ENCODE data around the gene PAFAH1B2. TPM values are rescaled to one million over a fixed set of nuclear protein-coding genes. Genes with fewer than 3 reads are reported as not detected.

Gene PAFAH1B2
- polyA plus RNA-seq, 1 donor from 2014 or later, result 85.9 TPM

GRCh38 chr11:117191680-117192400 is 47.8 kb downstream of the PAFAH1B2 start:
- H4K20me1 ChIP-seq (ENCODE audit: insufficient read depth), result no peaks in the 10 kb centered on the region
- no peak overlapping the region for H3K4me3 ChIP-seq (ENCODE audit: low read length)
- no peak for TF ChIP-seq EP300 (conservative IDR thresholded peaks at IDR 0.05; ENCODE audit: poor library complexity, severe bottlenecking)
- no peak for TF ChIP-seq POLR2AphosphoS5 (IDR thresholded peaks at IDR 0.05)
- H3K9me2 ChIP-seq (ENCODE audit: insufficient read depth, low read length), result no peaks in the 10 kb centered on the region
- H3K79me2 ChIP-seq (replicated peaks; ENCODE audit: insufficient read depth, low read length), result no peaks in the 10 kb centered on the region
- H3K36me3 ChIP-seq (ENCODE audit: insufficient read depth, low read length), result no peaks in the 10 kb centered on the region
- no peak overlapping the region for H3K27ac ChIP-seq (ENCODE audit: low read length)
- no peaks in the 10 kb centered on the region for H3K9me3 ChIP-seq (ENCODE audit: low read length)
- no peaks in the 10 kb centered on the region for H3K27me3 ChIP-seq (ENCODE audit: insufficient read depth, low read depth, low read length)
- no peak overlapping the region for H2AFZ ChIP-seq (ENCODE audit: low read depth, low read length)
- no peaks in the 10 kb centered on the region for H3F3A ChIP-seq (ENCODE audit: insufficient read depth, low read length, poor library complexity, severe bottlenecking)
- H3K9ac ChIP-seq (ENCODE audit: low read length), result no peak overlapping the region
- no peak overlapping the region for H3K4me2 ChIP-seq (ENCODE audit: low read length)

- H3K79me2 ChIP-seq (replicated peaks; ENCODE audit: insufficient read depth, low read length), result no peaks in the 10 kb centered on the region
- TF ChIP-seq RAD21 (conservative IDR thresholded peaks at IDR 0.05), result no peak
- no peak for TF ChIP-seq REST (IDR thresholded peaks at IDR 0.05; ENCODE audit: borderline replicate concordance)
- TF ChIP-seq EP300 (conservative IDR thresholded peaks at IDR 0.05; ENCODE audit: poor library complexity, severe bottlenecking), result no peak
- TF ChIP-seq MXI1 (conservative IDR thresholded peaks at IDR 0.05; ENCODE audit: poor library complexity, severe bottlenecking), result no peak
- no peak for TF ChIP-seq SMC3 (conservative IDR thresholded peaks at IDR 0.05; ENCODE audit: poor library complexity)
- no peak for TF ChIP-seq CTCF (IDR thresholded peaks at IDR 0.05; ENCODE audit: poor library complexity, severe bottlenecking)
- TF ChIP-seq TAF1 (IDR thresholded peaks at IDR 0.05; ENCODE audit: low read depth), result no peak
- TF ChIP-seq POLR2AphosphoS5 (IDR thresholded peaks at IDR 0.05), result no peak
- TF ChIP-seq EZH2 (IDR thresholded peaks at IDR 0.05; ENCODE audit: borderline replicate concordance, insufficient read depth, low read length, poor library complexity, severe bottlenecking), result no peak
- no peak overlapping the region for H3K4me3 ChIP-seq (ENCODE audit: low read length)
- no peaks in the 10 kb centered on the region for H3K36me3 ChIP-seq (ENCODE audit: insufficient read depth, low read length)
- no peak overlapping the region for H3K27ac ChIP-seq (ENCODE audit: low read length)
- no peaks in the 10 kb centered on the region for H3F3A ChIP-seq (ENCODE audit: insufficient read depth, low read length, poor library complexity, severe bottlenecking)
- no peaks in the 10 kb centered on the region for H3K9me2 ChIP-seq (ENCODE audit: insufficient read depth, low read length)
- no peaks in the 10 kb centered on the region for H3K27me3 ChIP-seq (ENCODE audit: insufficient read depth, low read depth, low read length)
- no peak overlapping the region for H3K4me2 ChIP-seq (ENCODE audit: low read length)
- H3K9me3 ChIP-seq (ENCODE audit: low read length), result no peaks in the 10 kb centered on the region
- no peak overlapping the region for H3K9ac ChIP-seq (ENCODE audit: low read length)
- no peak overlapping the region for H2AFZ ChIP-seq (ENCODE audit: low read depth, low read length)
- no peaks in the 10 kb centered on the region for H4K20me1 ChIP-seq (ENCODE audit: insufficient read depth)
Observed at GRCh38 chr11:117192401-117192875, 48.4 kb downstream of the PAFAH1B2 start.
